ENCODE results near the gene ALK. TPM values are rescaled to one million over a fixed set of nuclear protein-coding genes. Genes with fewer than 3 reads are reported as not detected.
A peak's percentile ranks its signal among the peaks of the same experiment; 100 is the strongest.

Gene ALK
- polyA plus RNA-seq, 3 donors: not detected

DNA sequence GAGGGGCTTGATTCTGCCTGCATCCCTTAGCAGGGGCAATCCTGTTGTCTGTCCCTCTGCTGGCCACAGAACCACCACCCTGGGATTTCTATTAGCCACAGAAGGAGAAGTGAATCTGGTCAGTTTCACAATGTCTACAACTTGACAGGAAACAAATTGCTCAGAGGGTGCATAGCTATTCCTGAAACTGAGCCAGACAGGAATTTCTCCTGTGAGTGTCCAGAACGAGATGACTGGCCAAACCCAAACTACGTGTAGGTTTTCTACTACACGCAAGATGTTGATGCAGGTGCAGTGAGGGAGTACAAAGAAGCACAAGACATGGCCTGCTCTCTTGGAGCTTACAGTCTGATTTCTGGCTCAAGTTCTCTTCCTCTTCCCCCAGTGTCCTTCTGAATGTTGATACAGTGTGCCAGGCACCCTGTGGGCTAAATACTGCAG is 604.3 kb downstream of the ALK start:
- Histone ChIP-seq H3K4me1 (ENCODE audit: control insufficient read depth in 1 of 2, insufficient read depth in 2 of 2, low read length in 2 of 2) (peaks cover 62 to 72% of the 10 kb centered on the region in 2 donors), H3K27me3 (ENCODE audit: control insufficient read depth in 2 of 2, insufficient read depth in 2 of 2, low read length in 2 of 2) (peaks cover 2 to 14% of the 10 kb centered on the region in 2 donors), H3K9me3 (replicated peaks in 1 of 2; ENCODE audit: control insufficient read depth in 1 of 2, insufficient read depth in 1 of 2, low read length in 2 of 2) (no peaks in the 10 kb centered on the region), H3K4me3 (replicated peaks in 1 of 3; ENCODE audit: low read depth in 2 of 3, low read length in 3 of 3) (peak overlapping the region in 1 of 3 experiments; percentile 73), H3K9ac (ENCODE audit: insufficient read depth, low read length, poor library complexity, severe bottlenecking) (peak overlapping the region; percentile 53), H3K79me2 (ENCODE audit: insufficient read depth, low read length) (no peaks in the 10 kb centered on the region), H2AFZ (ENCODE audit: insufficient read depth, low read depth, low read length, poor library complexity, severe bottlenecking) (no peak overlapping the region), H3K27ac (ENCODE audit: low read depth in 1 of 2, low read length in 2 of 2) (peak overlapping the region; percentile 48 to 91), H3K4me2 (replicated peaks; ENCODE audit: extremely low read depth, low read length, poor library complexity, severe bottlenecking) (peak overlapping the region; percentile 61), H3K36me3 (replicated peaks in 1 of 2; ENCODE audit: control insufficient read depth in 1 of 2, insufficient read depth in 2 of 2, low read length in 2 of 2) (no peaks in the 10 kb centered on the region), H4K20me1 (ENCODE audit: insufficient read depth, low read length) (no peaks in the 10 kb centered on the region)
- peaks cover 23 to 30% (median 29%) of the 10 kb centered on the region in 3 donors for H3K27me3 Mint-ChIP-seq (ENCODE audit: low read depth in 3 of 3)
- peaks cover 72% of the 10 kb centered on the region for H3K4me1 Mint-ChIP-seq
- H3K4me3 Mint-ChIP-seq: peak overlapping the region; percentile 35 to 83
- TF ChIP-seq, protein P1, sequence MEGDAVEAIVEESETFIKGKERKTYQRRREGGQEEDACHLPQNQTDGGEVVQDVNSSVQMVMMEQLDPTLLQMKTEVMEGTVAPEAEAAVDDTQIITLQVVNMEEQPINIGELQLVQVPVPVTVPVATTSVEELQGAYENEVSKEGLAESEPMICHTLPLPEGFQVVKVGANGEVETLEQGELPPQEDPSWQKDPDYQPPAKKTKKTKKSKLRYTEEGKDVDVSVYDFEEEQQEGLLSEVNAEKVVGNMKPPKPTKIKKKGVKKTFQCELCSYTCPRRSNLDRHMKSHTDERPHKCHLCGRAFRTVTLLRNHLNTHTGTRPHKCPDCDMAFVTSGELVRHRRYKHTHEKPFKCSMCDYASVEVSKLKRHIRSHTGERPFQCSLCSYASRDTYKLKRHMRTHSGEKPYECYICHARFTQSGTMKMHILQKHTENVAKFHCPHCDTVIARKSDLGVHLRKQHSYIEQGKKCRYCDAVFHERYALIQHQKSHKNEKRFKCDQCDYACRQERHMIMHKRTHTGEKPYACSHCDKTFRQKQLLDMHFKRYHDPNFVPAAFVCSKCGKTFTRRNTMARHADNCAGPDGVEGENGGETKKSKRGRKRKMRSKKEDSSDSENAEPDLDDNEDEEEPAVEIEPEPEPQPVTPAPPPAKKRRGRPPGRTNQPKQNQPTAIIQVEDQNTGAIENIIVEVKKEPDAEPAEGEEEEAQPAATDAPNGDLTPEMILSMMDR (IDR thresholded peaks at IDR 0.05): peak; percentile 42
- DNase-seq: peak; percentile 82 to 96 (median 94)
- WGBS (ENCODE audit: insufficient coverage): 0% methylated on average over 1 of the region's 3 CpGs
- peaks cover 0 to 2% of the 10 kb centered on the region in 2 donors for H3K36me3 Mint-ChIP-seq
- peak overlapping the region; percentile 89 to 96 (median 94) for H3K27ac Mint-ChIP-seq
- intact Hi-C loops (cut with micrococcal nuclease): no loop called here
- H3K9me3 Mint-ChIP-seq: peaks cover 0 to 7% (median 5%) of the 10 kb centered on the region in 7 donors

- Histone ChIP-seq H3K79me2 (ENCODE audit: insufficient read depth, low read length) (no peaks in the 10 kb centered on the region), H4K20me1 (ENCODE audit: insufficient read depth, low read length) (no peaks in the 10 kb centered on the region), H3K36me3 (replicated peaks in 1 of 2; ENCODE audit: control insufficient read depth in 1 of 2, insufficient read depth in 2 of 2, low read length in 2 of 2) (no peaks in the 10 kb centered on the region), H3K27ac (ENCODE audit: low read depth in 1 of 2, low read length in 2 of 2) (peak overlapping the region; percentile 66 to 83), H3K9ac (ENCODE audit: insufficient read depth, low read length, poor library complexity, severe bottlenecking) (peak overlapping the region; percentile 57), H3K27me3 (ENCODE audit: control insufficient read depth in 2 of 2, insufficient read depth in 2 of 2, low read length in 2 of 2) (peaks cover 0 to 12% of the 10 kb centered on the region in 2 donors), H3K4me1 (ENCODE audit: control insufficient read depth in 1 of 2, insufficient read depth in 2 of 2, low read length in 2 of 2) (peaks cover 57 to 65% of the 10 kb centered on the region in 2 donors), H2AFZ (ENCODE audit: insufficient read depth, low read depth, low read length, poor library complexity, severe bottlenecking) (peak overlapping the region; percentile 62), H3K4me2 (replicated peaks; ENCODE audit: extremely low read depth, low read length, poor library complexity, severe bottlenecking) (peak overlapping the region; percentile 77), H3K4me3 (replicated peaks in 1 of 3; ENCODE audit: low read depth in 2 of 3, low read length in 3 of 3) (peak overlapping the region; percentile 37 to 73 (median 60)), H3K9me3 (replicated peaks in 1 of 2; ENCODE audit: control insufficient read depth in 1 of 2, insufficient read depth in 1 of 2, low read length in 2 of 2) (no peaks in the 10 kb centered on the region)
- H3K4me1 Mint-ChIP-seq: peaks cover 69% of the 10 kb centered on the region
- peak overlapping the region; percentile 82 to 95 (median 89) for H3K27ac Mint-ChIP-seq
- peaks cover 0 to 2% of the 10 kb centered on the region in 2 donors for H3K36me3 Mint-ChIP-seq
- intact Hi-C loops (cut with micrococcal nuclease): no loop called here
- DNase-seq: peak; percentile 39 to 65 (median 53)
- H3K4me3 Mint-ChIP-seq: peak overlapping the region; percentile 79 to 92
- TF ChIP-seq, protein P1 (IDR thresholded peaks at IDR 0.05): peak; percentile 32
- H3K27me3 Mint-ChIP-seq (ENCODE audit: low read depth in 3 of 3): peaks cover 26 to 32% (median 28%) of the 10 kb centered on the region in 3 donors
- WGBS (ENCODE audit: insufficient coverage): 2% methylated on average over 15 of the region's 18 CpGs
- peaks cover 0 to 3% (median 0%) of the 10 kb centered on the region in 7 donors for H3K9me3 Mint-ChIP-seq
Observed at GRCh38 chr2:29314816-29315571, 606.4 kb downstream of the ALK start.

Data from CD14-positive monocyte (primary cell).